B cell (primary cell): ENCODE data around the gene MORN1. TPM values are rescaled to one million over a fixed set of nuclear protein-coding genes. Genes with fewer than 3 reads are reported as not detected.

Experiments used
- ATAC-seq: fragments of 200-7000 bp; cut with Tn5 transposase; one replicate; pipeline ENCODE4 v1.10.0; 2021; ENCODE audit warnings: low read depth, mild to moderate bottlenecking, moderate number of reproducible peaks, moderate library complexity
- CTCF ChIA-PET: fragments of 350-600 bp; sonication (Branson Sonifier 250); formaldehyde crosslinking; loops from one replicate; lab custom pipeline; 2021; ENCODE audit warnings: antibody characterized with exemption, inconsistent platforms; lab: Charles Lee
- POLR2A ChIA-PET: fragments of 350-600 bp; sonication (Branson Sonifier 250); formaldehyde crosslinking; loops from one replicate; lab custom pipeline; 2021; ENCODE audit warnings: antibody characterized with exemption; lab: Charles Lee
- DNase-seq: peaks from one replicate; pipeline ENCODE4 v3.0.0; 2013
- H2AFZ ChIP-seq: 2 replicates; pipeline ENCODE4 v1.6.1; 2012; ENCODE audit warnings: mild to moderate bottlenecking, low read depth, low read length; ENCODE audit not compliant: insufficient read depth, poor library complexity, severe bottlenecking
- H3K27ac ChIP-seq, 2 donors: 1 replicate in 1 of 2; 2 replicates in 1 of 2; pipeline ENCODE4 v1.5.1; 2012 to 2013; ENCODE audit warnings: low read length in 2 of 2, mild to moderate bottlenecking in 2 of 2, moderate library complexity in 1 of 2
- H3K27me3 ChIP-seq, 4 experiments: fragments of 200-600 bp in 1 of 4; sonication (generic) in 1 of 4; replicated peaks in 1 of 4; 1 replicate in 2 of 4; 2 replicates in 2 of 4; pipeline versions ENCODE4 v1.6.1 to v1.7.0; 2013 to 2016; ENCODE audit warnings: low read length in 3 of 4, mild to moderate bottlenecking in 2 of 4, mixed read lengths in 1 of 4, moderate library complexity in 1 of 4; ENCODE audit not compliant: insufficient read depth in 4 of 4, control insufficient read depth in 3 of 4; ENCODE audit errors: control extremely low read depth in 1 of 4
- H3K36me3 ChIP-seq, 2 experiments: replicated peaks in 1 of 2; 1 replicate in 1 of 2; 2 replicates in 1 of 2; pipeline versions ENCODE4 v1.6.1 to v1.7.1; 2013; ENCODE audit warnings: low read length in 1 of 2; ENCODE audit not compliant: insufficient read depth in 2 of 2, control insufficient read depth in 1 of 2; ENCODE audit errors: control extremely low read depth in 1 of 2, extremely low read depth in 1 of 2
- H3K4me1 ChIP-seq, 2 donors: fragments of 200-600 bp in 1 of 2; sonication (generic) in 1 of 2; 1 replicate in 1 of 2; 2 replicates in 1 of 2; pipeline versions ENCODE4 v1.5.1 to v1.6.1; 2013 to 2017; ENCODE audit warnings: low read length in 2 of 2; ENCODE audit not compliant: control insufficient read depth in 2 of 2, insufficient read depth in 2 of 2
- H3K4me2 ChIP-seq: replicated peaks from 2 replicates; pipeline ENCODE3; 2012; ENCODE audit warnings: mild to moderate bottlenecking, low read depth, low read length; ENCODE audit not compliant: poor library complexity, severe bottlenecking
- H3K4me3 ChIP-seq, 5 experiments: fragments of 200-600 bp in 1 of 5; sonication (generic) in 1 of 5; 1 replicate in 3 of 5; 2 replicates in 2 of 5; pipeline versions ENCODE4 v1.5.1 to v1.7.0; 2011 to 2016; ENCODE audit warnings: low read length in 4 of 5, mild to moderate bottlenecking in 4 of 5, low read depth in 2 of 5, control low read depth in 1 of 5, moderate library complexity in 1 of 5; ENCODE audit not compliant: insufficient read depth in 1 of 5; ENCODE audit errors: control extremely low read depth in 1 of 5, extremely low read depth in 1 of 5
- H3K79me2 ChIP-seq: fragments of 200-600 bp; sonication (generic); one replicate; pipeline ENCODE4 v1.6.0; 2016; ENCODE audit warnings: low read length; ENCODE audit not compliant: control insufficient read depth, insufficient read depth
- H3K9ac ChIP-seq: fragments of 200-600 bp; sonication (generic); 2 replicates; pipeline ENCODE4 v1.6.1; 2017; ENCODE audit warnings: mild to moderate bottlenecking, low read length, moderate library complexity
- H3K9me3 ChIP-seq, 3 donors: one replicate each; pipeline versions ENCODE4 v1.6.1 to v1.7.1; 2013; ENCODE audit warnings: low read length in 2 of 3; ENCODE audit not compliant: control insufficient read depth in 2 of 3, insufficient read depth in 1 of 3; ENCODE audit errors: control extremely low read depth in 1 of 3
- H4K20me1 ChIP-seq: 2 replicates; pipeline ENCODE4 v1.6.0; 2012; ENCODE audit warnings: mild to moderate bottlenecking, low read length; ENCODE audit not compliant: insufficient read depth, control insufficient read depth, poor library complexity, severe bottlenecking
- H3K27ac Mint-ChIP-seq: one replicate; pipeline ENCODE4 v1.8.0; 2021; ENCODE audit warnings: mixed read lengths
- H3K27me3 Mint-ChIP-seq: one replicate; pipeline ENCODE4 v1.8.0; 2021; ENCODE audit warnings: mixed read lengths
- H3K4me1 Mint-ChIP-seq: one replicate; pipeline ENCODE4 v1.8.0; 2021; ENCODE audit warnings: mixed read lengths
- H3K4me3 Mint-ChIP-seq: one replicate; pipeline ENCODE4 v1.8.0; 2021; ENCODE audit warnings: mixed read lengths
- H3K9me3 Mint-ChIP-seq: one replicate; pipeline ENCODE4 v1.8.0; 2022; ENCODE audit warnings: mixed read lengths; ENCODE audit not compliant: insufficient read depth
- EZH2 ChIP-seq: IDR thresholded peaks from 2 replicates; pipeline ENCODE4 v1.6.1; 2012; ENCODE audit warnings: borderline replicate concordance, low read depth, mild to moderate bottlenecking, moderate library complexity, low read length; ENCODE audit not compliant: insufficient read depth, poor library complexity, severe bottlenecking
- WGBS: methylation state at CpG from one replicate; pipeline ENCODE4 v1.1.5; 2013; ENCODE audit warnings: missing lambda C conversion rate; ENCODE audit not compliant: insufficient coverage; 5-methylcytosine and 5-hydroxymethylcytosine counted together
- intact Hi-C: fragments of 100-400 bp; cut with micrococcal nuclease; formaldehyde crosslinking; loops from one replicate; pipeline ENCODE4 v1.10.0; 2022
- polyA plus RNA-seq: library from polyadenylated mRNA; depleted of rRNA; stranded (reverse); fragments of >200 nt; gene quantifications from 2 replicates; pipeline ENCODE4 v1.2.3, GENCODE V29; 2012
- total RNA-seq, 2 donors: library from RNA; stranded (reverse); fragments of 120-200 nt in 1 of 2; gene quantifications; 1 replicate in 1 of 2; 2 replicates in 1 of 2; pipeline versions ENCODE4 v1.2.3 to v1.2.4, GENCODE V29; 2013 to 2022
- TF ChIP-seq, protein P1 (sequence below): fragments of 200-600 bp; IDR thresholded peaks from one replicate; pipeline ENCODE4 v1.8.0; 2022; ENCODE audit warnings: antibody characterized with exemption, mild to moderate bottlenecking

Gene MORN1
- total and polyA plus RNA-seq, 2 donors (not counting 1 experiment from before 2014, with no cell fraction given): 10.2 to 32.6 TPM

- DNase-seq (no peak), ATAC-seq (no peak)
- H4K20me1 ChIP-seq: no peaks in the 10 kb centered on the region
- peaks cover 14% of the 10 kb centered on the region for H3K79me2 ChIP-seq
- Mint-ChIP-seq H3K4me1 (peaks cover 19% of the 10 kb centered on the region), H3K27me3 (no peaks in the 10 kb centered on the region), H3K9me3 (no peaks in the 10 kb centered on the region), H3K27ac (peak overlapping the region; percentile 92), H3K4me3 (no peak overlapping the region)
- H3K4me2 ChIP-seq: peak overlapping the region; percentile 43
- peak overlapping the region in 1 of 5 experiments; percentile 14 for H3K4me3 ChIP-seq
- no peaks in the 10 kb centered on the region for H3K36me3 ChIP-seq
- no peaks in the 10 kb centered on the region for H3K9me3 ChIP-seq
- peak overlapping the region; percentile 54 to 74 for H3K27ac ChIP-seq
- H3K27me3 ChIP-seq: no peaks in the 10 kb centered on the region
- peaks cover 11 to 31% of the 10 kb centered on the region in 2 donors for H3K4me1 ChIP-seq
- CTCF ChIA-PET: interaction anchor here (0.9 to 12.5 kb wide), 3 partner anchors 72 to 342 kb away, joined by 3 to 295 read pairs (median 3); partner anchors contain the start of gene FAAP20
- POLR2A ChIA-PET: no interaction called here
- TF ChIP-seq, protein P1, sequence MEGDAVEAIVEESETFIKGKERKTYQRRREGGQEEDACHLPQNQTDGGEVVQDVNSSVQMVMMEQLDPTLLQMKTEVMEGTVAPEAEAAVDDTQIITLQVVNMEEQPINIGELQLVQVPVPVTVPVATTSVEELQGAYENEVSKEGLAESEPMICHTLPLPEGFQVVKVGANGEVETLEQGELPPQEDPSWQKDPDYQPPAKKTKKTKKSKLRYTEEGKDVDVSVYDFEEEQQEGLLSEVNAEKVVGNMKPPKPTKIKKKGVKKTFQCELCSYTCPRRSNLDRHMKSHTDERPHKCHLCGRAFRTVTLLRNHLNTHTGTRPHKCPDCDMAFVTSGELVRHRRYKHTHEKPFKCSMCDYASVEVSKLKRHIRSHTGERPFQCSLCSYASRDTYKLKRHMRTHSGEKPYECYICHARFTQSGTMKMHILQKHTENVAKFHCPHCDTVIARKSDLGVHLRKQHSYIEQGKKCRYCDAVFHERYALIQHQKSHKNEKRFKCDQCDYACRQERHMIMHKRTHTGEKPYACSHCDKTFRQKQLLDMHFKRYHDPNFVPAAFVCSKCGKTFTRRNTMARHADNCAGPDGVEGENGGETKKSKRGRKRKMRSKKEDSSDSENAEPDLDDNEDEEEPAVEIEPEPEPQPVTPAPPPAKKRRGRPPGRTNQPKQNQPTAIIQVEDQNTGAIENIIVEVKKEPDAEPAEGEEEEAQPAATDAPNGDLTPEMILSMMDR: no peak
- TF ChIP-seq EZH2: no peak
- intact Hi-C loops: no loop called here
- no peak overlapping the region for H3K9ac ChIP-seq
- 95% methylated on average over 25 of the region's 30 CpGs for WGBS
- H2AFZ ChIP-seq: no peak overlapping the region
Measured at GRCh38 chr1:2386636-2387611, 4.4 kb downstream of the MORN1 start.
